Erythroblast (primary cell): Measurements from ENCODE around the gene ROBO2.

Experiments used
- GATA1 ChIP-seq: IDR thresholded peaks from 2 replicates; pipeline ENCODE4 v1.6.1; 2011; ENCODE audit warnings: low read depth, mild to moderate bottlenecking, control low read depth, low read length, moderate library complexity
- POLR2A ChIP-seq: IDR thresholded peaks from 2 replicates; pipeline ENCODE4 v1.6.1; 2011; ENCODE audit warnings: mild to moderate bottlenecking, low read length

GRCh38 chr3:77071364-77071763 is 31.5 kb downstream of the ROBO2 start:
- TF ChIP-seq POLR2A (no peak), GATA1 (no peak)
